SKM-1 treated with dmso at 0.1 percent for 144 hours (cell line): ENCODE measurements around the gene EP400.

Experiments
- DNase-seq: peaks from one replicate; lab custom pipeline; 2025; ENCODE audit not compliant: unreplicated experiment; lab: John Stamatoyannopoulos, UW

EP400 gene

DNA sequence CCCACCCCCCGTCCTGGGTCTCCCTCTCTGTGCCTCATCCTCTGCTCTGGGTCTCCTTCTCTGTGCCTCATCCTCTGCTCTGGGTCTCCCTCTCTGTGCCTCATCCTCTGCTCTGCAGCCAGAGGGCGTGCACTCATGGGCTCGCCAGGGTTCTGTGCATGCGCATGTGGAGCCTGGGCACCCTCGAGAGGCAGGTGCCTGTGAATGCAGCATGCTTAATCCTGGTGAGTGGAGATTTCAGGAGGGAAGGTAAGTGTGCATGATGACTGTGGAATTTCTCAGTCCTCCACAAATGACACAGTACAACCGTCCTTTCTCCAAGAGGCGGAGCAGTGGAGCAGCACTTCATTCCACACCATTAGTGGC is 65.2 kb downstream of the EP400 start:
- DNase-seq = no peak

DNA sequence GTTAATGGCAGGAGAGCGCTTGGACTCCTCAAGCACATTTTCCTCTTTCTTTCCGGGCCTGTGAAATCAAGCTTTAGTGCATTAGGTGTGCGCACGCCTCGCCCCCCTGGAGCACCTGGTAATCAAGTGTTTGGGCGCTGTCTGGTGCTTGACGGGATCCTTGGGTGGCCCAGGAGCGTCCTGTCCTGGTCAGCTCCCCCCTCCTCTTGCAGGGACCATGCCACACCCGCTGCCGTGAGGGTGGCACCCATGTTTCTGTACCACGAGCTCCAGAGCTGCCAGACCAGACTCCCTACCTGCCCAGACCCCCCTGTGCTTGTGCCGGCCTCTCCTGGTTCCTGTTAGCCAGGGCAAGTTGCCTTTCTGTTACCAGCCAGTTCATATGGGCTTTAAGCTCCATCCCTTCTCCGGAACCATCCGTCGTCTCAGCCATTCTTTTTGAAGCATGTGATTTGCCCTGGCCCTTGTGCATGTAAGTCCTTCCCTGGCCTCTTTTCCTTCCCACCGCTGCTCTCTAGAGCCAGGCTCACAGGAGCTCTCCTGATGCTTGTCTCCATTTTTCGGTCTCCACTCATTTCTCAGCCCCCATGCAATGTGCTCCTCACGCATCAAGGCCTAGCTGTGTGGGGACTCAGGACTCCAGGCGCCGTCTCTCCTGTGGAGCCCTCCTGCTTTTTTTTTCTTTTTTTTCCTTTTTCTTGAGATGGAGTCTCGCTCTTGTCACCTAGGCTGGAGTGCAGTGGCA is 66.1 kb downstream of the EP400 start:
- no peak for DNase-seq

DNA sequence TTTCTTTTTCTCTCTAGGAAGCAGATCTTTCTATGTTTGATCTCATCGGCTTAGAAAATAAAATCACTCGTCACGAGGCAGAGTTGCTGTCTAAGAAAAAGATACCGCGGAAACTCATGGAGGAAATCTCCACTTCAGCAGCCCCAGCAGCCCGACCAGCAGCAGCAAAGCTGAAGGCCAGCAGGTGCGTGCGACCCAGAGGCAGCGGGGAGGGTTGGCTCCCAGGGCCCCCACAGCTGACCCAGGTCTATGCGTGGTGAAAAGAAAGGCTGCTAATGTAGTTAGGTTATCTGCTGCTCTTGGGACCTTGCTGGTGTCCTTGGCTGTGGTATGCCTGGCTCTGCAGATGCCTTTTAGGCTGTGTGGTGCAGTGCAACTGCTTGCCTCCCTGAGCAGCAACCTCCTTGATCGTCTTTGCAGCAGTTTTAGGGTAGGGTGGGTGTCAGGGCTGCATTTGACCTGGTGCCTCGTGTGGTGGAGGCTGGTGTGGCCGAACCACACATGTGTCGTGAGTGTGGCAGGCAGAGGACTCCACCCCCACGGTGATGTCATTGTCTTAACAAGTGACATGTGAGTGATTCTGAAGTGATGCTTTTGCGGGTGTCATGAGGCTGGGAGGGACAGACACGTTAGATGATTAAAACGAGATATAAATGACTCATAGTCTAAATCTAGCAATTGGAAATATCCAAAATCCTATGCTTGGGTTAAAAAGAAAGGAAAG is 68.6 kb downstream of the EP400 start:
- DNase-seq = no peak

DNA sequence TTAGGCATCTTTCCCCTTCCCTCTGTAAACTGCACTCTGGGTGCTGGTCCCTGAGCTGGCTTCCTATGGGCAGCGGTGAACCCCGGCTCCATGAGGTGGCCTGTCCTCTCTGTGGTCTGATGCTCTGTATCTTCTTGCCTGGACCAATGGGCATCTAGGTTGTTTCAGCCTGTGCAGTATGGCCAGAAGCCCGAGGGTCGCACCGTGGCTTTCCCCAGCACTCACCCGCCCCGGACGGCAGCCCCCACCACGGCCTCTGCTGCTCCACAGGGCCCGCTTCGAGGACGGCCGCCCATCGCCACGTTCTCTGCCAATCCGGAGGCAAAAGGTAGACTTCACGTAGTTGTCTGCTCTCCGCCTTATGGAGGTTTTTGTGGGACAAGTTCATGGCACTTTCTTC is 70.1 kb downstream of the EP400 start:
- DNase-seq = no peak

DNA sequence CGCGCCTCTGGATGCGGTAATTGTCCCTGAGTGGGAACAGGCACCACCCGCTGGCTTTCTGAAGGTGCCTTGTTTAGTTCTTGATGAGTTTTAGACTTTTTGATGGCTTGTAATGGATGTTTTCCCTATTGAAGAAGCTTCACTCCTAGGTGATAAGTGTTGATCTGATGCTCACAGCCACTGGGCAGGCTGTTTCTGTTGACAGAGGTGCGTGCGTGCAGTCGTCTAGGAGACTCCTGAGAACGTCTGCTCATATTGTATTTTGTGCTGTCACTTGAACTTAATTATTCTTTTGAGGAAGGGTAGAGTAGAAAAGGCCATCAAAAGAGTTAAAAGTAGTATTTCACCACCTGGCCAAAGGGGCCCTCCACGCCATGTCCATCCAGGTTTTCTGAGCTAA is 70.5 kb downstream of the EP400 start:
- DNase-seq = no peak

DNA sequence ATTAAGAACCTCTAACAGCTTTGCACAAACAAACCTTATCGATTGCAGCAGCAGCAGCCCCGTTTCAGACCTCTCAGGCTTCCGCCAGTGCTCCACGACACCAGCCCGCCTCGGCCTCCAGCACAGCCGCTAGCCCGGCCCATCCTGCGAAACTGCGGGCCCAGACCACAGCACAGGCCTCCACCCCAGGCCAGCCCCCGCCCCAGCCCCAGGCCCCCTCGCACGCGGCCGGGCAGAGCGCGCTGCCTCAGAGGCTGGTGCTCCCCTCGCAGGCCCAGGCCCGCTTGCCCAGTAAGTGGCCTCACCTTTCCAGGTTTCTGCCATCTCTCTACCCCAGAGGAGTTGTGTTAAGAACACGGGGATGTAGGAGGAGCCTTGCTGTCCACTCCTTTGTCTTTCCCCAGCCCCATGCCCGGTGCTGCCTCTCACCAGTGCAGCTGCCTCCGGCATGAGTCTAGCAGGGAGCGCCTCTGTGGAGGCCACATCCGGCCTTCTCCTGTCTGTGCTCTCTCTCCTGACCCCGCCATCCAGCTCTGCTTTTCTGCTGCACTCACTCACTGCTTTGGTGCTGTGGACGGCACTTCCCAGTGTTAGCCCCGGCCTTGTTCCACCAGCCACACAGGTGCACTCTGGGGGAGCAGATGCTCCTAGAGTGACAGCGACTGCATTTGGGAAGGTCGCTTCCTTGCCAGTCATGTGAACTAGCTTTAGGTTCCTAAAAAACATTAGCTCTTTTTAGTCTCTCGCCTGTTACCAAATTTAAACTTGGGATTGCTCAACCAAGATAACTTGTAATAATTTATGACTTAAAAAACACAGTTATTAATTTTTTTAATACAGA is 71.5 kb downstream of the EP400 start:
- no peak for DNase-seq

DNA sequence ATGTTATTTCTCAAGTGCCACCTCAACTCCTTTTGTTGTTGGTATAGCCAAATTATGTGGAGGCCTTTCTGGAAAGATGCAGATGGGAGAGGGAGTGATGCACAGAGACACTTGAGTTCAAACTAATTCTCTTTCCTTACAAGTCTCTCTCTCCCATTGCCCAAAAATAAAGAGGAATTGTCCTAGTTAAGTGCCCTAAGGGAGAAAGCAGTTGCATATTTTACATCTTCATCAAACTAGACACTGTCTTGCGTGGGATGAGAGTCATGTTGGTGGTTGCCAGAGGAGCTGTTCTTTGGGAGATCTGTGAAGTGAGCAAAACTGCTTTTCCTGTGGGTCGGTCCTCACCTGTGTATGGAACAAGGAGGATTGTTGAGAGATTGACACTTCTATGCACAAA is 72.2 kb downstream of the EP400 start:
- no peak for DNase-seq

DNA sequence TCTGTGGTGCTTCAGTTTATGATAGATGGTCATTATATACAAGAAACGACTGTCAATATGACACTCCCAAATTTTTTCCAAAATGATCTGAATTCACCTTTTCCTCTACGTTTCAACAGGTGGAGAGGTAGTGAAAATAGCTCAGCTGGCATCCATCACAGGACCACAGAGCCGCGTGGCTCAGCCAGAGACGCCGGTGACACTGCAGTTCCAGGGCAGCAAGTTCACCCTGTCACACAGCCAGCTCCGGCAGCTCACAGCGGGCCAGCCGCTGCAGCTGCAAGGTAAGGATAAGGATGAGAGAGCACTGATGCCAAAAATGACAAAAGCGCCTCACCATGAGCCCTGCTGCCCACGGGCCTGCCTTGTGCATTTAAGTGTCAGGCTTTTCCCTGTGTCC is 73.9 kb downstream of the EP400 start:
- no peak for DNase-seq

DNA sequence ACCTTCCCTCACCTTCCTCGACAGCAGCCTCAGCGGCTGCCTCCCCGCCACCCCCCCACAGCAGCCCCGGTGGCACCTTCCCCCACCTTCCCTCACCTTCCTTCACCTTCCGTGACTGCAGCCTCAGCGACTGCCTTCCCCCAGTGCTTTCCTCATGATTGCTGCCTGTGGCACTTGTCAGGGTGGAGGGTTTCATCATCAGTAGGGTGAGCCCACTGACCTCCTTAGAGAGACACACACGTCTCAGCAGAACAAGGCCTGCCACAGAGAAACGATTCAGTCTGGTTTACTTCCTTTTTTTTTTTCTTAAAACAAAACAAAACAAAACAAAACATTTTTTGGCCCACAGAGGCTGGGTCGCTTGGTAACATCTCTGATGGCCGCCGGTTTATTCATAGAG is 75.0 kb downstream of the EP400 start:
- DNase-seq = no peak

DNA sequence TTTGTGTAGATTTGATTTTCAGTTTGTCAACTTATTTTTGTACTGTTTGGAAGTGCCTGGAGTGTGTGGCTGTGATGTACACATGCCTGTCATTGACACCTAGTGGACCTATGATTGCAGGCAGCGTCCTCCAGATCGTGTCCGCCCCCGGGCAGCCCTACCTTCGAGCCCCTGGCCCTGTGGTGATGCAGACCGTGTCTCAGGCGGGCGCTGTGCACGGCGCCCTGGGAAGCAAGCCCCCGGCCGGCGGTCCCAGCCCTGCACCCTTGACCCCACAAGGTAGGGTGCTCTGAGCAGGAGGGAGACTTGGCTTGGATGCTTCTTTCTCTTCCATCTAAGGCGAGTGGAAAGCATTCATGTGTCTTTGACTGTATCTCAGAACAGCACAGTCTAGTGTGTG is 75.8 kb downstream of the EP400 start:
- no peak for DNase-seq

DNA sequence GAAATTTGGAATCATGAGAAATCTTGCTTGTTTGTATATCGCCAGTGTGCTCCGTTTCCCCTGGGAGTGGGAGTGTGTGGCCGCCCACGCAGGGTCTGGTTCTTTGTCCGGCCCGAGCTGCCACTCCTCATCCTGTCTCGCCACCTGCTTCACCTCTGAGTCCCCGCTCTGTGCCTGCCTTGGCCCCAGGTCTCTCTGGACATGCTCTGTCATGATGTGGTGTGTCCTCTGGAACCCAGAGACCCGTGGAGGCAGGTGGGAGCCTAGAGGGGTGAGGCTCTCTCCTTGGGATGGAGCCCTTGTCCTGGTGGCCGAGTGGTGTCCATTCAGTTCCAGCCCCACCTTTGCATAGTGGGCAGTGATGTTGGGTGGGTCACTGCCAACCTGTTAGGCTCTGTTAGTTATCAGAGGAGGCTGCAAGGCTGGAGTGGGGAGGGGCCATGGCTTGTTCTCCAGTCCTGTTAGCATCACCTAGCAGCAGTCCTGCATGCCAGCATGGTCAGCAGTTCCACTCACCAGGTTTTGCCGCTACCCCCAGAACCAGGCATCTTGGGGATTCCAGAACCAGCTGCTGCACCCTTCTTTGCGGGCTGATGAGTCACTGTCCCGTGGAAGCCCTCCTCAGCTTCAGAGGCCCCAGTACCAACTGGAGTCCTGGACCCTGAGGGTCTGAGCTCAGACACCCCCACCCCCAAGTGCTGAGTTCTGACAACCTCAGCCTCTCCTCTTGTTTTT is 76.5 kb downstream of the EP400 start:
- DNase-seq = no peak

DNA sequence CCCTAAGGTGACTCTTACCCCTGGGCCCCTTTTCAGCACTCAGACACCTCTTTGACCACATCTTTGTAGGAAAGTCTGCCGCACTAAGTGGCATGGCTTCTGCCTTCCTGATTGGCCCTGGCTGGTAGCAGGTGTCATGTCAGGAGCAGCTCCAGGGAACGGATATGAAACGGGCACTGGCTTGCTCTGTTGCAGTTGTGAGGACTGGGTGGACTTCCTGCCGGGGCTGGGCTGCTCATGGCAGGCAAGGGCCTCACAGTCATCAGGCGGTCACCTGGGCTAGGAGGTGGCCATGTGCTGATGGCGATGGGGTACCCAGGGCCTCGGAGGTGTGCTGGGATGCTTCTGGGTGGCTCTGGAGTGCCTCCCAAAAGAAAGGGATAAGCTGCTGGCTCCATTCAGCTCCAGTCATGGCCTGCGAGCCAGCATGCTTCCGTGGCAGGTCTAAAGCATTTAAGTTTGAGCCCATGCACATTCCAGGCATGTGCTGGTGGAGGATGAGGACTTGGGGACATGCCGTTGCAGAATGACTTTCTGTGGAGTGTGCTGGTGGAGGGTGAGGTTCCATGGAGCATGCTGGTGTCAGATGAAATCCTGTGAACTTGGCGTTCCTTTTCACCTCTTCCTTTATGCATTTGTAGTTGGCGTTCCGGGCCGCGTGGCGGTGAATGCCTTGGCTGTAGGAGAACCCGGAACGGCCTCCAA is 77.2 kb downstream of the EP400 start:
- DNase-seq = no peak

DNA sequence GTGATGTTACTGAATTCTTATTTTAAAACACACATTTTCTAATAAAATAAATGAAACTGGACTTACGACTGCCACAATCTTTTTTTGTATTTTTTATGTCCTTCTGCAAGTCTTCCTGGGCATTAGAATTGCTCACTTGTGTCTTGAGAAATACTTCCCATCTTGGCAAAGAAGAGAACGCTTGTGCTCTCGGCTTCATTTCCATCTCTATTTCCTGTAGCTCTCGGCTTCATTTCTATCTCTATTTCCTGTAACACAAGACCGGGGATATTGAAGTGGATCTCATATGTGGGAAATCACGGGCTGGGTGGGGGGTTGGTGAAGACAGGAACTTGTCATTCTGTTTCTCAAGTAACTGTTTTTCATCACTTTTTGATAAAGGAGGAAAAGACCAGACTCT is 77.9 kb downstream of the EP400 start:
- DNase-seq = no peak

DNA sequence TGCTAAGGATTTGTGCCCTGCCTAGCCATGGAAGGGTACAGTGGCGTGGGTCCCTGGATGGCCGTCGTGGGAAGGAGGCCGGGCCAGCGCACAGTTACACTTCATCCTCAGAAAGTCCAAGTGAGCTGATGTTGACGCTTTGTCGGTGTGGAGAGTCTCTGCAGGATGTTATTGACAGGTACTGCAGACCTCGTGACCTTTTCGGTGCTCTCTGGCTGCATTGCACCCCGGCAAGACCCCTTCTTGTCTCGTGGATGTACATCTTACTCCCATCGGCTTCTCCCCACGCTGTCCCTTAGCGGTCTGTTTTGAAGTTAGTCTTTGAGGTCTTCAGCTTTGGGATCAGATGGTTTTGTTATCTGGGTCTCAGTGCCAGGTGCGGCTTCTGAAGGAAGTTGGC is 78.4 kb downstream of the EP400 start:
- DNase-seq = no peak

DNA sequence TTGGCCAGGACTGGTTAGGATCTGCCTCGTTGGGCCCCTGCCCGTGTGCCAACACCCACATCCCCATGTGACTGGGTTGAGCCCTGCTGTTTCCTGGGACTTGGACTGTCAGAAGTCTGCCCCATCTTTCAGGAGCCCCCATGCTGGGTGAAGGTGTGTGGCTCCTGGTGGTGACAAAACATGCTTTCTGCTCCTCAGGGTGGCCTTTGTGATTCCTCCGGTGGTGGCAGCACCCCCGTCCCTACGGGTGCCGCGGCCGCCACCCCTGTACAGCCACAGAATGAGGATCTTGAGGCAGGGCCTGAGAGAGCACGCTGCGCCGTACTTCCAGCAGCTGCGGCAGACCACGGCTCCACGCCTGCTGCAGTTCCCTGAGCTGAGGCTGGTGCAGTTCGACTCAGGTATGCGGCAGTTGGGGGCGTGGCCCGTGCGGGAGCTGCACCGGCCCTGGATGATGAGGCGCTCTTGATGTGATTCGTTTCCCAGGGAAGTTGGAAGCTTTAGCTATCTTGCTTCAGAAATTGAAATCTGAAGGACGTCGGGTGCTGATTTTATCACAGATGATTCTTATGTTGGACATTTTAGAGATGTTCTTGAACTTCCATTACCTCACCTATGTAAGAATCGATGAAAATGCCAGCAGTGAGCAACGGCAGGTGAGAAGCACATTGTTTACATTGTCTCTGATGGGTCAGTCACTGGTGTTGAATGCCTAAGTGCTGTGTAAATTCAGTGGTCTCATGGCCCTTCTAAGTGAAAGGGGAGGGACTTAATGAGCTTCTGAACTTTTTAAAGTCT is 80.0 kb downstream of the EP400 start:
- no peak for DNase-seq

DNA sequence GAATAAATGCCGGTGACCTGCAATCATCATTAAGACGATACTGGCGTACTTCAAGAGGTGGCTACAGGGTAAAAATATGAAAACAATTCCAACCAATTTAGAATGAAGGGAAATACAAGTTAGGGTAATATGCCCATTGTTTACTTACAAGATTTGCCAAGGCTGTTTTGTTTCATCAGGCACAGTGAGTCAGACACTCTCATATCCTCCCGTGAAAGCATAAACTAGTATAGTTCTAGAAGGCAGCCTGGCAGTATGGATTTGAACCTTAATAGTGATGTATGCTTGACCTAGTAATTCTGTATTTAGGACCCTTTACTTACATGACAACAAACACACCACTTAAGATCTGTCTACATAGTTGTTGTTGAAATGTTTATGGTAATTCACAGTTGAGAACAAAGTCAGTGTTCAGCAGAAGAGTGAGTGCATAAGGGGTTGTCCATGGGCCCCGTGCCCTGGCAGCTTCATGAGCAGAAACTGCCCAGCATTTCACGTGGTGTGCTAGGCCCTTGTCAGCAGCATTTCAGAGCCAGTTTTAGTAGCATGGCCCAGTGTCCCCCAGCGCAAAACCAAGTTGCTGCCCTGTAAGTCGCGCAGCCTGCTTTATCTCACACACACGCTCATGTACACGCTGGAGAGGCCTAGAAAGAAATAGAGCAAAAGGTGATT is 80.8 kb downstream of the EP400 start:
- DNase-seq = no peak

DNA sequence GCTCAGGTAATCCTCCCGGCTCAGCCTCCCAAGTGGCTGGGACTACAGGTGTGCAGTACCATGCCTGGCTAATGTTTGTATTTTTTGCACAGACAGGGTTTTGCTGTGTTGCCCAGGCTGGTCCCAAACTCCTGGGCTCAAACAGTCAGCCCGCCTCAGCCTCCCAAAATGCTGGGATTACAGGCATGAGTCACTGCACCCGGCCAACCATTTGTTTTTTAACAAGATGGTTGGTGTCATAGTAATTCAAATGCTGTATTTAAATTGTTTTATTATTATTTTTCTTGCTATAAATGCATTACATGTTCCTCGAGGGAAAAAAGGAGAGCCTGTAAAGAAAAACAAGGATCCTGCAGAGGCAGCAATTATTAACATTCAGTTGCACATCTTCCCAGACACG is 83.9 kb downstream of the EP400 start:
- no peak for DNase-seq

DNA sequence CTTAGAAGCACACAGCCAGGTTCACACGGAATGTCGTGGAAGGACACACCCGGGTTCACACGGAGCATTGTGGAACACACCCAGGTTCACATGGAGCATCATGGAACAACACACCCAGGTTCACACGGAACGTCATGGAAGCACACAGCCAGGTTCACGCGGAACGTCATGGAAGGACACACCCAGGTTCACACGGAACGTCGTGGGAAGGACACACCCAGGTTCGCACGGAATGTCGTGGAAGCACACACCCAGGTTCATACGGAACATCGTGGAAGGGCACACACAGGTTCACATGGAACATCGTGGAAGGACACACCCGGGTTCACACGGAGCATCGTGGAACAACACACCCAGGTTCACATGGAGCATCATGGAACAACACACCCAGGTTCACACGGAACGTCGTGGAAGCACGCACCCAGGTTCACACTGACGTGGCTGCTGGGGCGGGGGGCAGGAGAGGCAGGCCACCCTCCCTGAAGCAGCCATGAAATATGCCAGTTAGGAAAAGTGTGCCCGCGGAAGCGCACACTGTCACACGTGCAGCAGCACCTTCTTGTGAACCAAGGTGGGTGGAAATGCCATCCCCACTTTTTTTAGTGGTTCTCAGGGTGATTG is 86.4 kb downstream of the EP400 start:
- DNase-seq = no peak
